ES-I3 (cell line): ENCODE data around the gene PSMB7.

Source experiments
- H3K36me3 ChIP-seq: 2 replicates; pipeline ENCODE4 v1.6.1; 2013; ENCODE audit warnings: mild to moderate bottlenecking, low read length, control low read depth, moderate library complexity; ENCODE audit not compliant: insufficient read depth
- H3K4me1 ChIP-seq: 2 replicates; pipeline ENCODE4 v1.6.1; 2013; ENCODE audit warnings: mild to moderate bottlenecking, control low read depth, low read length; ENCODE audit not compliant: insufficient read depth
- H3K9ac ChIP-seq: 2 replicates; pipeline ENCODE4 v1.6.1; 2013; ENCODE audit warnings: low read depth, mild to moderate bottlenecking, low read length, moderate library complexity
- H3K9me3 ChIP-seq: 2 replicates; pipeline ENCODE4 v1.6.1; 2013; ENCODE audit warnings: mild to moderate bottlenecking, low read length, moderate library complexity; ENCODE audit not compliant: control insufficient read depth, insufficient read depth

PSMB7 gene

DNA sequence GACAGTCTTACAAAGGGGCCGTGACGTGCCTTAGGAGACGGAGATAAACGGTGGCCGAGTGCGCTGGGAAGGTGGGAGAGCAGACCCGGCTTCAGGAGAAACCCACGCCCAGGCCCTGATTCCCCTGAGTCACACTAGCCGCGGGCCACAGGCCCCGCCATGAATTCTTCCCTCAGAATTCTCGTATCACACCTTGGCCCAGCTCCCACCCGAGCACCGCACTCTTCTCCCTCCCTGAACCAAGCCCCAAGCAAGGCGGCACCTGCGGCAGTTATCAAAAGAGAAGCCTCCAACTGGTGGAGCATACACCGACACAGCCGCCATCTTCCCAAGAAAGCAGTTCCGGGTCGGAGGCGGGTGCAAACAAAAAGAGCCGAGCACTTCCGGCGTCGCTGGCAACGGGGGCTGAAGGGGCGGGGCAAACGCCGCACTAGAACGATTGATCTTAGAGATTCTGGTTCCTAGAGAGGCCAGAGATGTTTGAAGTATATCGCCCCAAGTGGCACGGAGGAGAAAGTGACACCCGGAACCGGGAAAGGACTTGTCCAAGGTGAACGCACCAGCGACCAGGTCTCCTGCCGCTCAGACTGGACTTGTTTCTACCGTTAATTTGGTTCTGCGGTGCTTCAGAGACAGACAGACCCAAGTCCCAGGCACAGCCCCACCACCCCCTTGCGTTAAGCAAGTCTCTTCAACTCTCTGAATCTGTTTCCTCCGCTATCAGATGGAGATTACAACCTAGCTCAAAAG is at the start of gene PSMB7:
Gene PSMB7, minus strand, starts transcription at position 341 of the 750 bp plus-strand sequence. Its CDS starts 17 bp downstream, at position 324.
- no peaks in the 10 kb centered on the region for H3K9me3 ChIP-seq
- H3K36me3 ChIP-seq = peaks cover 24% of the 10 kb centered on the region
- peaks cover 5% of the 10 kb centered on the region; the same call in 1 of the 2 replicates for H3K4me1 ChIP-seq

DNA sequence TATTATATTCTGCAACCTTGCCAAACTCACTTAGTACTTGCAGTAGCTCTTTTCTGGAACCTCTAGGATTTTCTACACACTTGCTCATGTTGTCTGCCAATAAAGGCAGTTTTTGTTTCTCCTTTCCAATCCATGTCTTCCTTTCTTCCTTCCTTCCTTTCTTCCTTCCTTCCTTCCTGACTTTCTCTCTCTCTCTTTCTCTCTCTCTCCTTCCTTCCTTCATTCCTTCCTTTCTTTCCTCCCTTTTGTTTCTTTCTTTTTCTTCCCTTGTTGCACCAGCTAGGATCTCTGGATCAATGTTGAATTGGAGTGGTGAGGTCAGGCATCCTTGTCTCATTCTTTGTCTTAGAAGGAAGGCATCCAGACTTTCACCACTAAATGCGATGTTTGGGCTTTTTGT is 47.5 kb upstream of the PSMB7 start:
- H3K9me3 ChIP-seq = peaks cover 2% of the 10 kb centered on the region; the same call in 1 of the 2 replicates
- H3K4me1 ChIP-seq = no peaks in the 10 kb centered on the region
- H3K36me3 ChIP-seq = no peaks in the 10 kb centered on the region
- H3K9ac ChIP-seq = no peak overlapping the region

More for the DNA sequence above, at the start of gene PSMB7:
- peak within 1 kb of the TSS; percentile 99 for H3K9ac ChIP-seq

DNA sequence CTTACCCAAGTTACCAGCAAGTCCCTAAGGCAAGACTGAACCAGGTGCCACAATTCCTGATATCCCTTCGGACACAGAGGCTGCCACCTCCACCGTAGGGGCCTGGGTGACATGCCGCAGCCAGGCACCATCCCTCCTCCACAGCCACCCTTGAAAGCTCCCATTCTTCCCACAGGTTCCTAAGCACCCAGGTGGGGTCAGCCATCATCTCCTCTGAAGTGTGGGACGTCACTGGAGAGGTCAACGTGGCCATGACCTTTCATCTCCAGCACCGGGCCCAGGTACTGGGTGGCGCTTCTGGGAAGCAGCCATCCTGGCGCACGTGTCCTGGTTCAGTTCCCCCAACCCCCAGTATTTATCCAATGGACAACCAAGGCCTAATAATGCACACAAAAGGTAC is 43.2 kb upstream of the PSMB7 start:
- Histone ChIP-seq H3K36me3 (no peaks in the 10 kb centered on the region), H3K9me3 (peaks cover 2% of the 10 kb centered on the region; the same call in 1 of the 2 replicates), H3K4me1 (peaks cover 6% of the 10 kb centered on the region; the same call in 1 of the 2 replicates), H3K9ac (no peak overlapping the region)

DNA sequence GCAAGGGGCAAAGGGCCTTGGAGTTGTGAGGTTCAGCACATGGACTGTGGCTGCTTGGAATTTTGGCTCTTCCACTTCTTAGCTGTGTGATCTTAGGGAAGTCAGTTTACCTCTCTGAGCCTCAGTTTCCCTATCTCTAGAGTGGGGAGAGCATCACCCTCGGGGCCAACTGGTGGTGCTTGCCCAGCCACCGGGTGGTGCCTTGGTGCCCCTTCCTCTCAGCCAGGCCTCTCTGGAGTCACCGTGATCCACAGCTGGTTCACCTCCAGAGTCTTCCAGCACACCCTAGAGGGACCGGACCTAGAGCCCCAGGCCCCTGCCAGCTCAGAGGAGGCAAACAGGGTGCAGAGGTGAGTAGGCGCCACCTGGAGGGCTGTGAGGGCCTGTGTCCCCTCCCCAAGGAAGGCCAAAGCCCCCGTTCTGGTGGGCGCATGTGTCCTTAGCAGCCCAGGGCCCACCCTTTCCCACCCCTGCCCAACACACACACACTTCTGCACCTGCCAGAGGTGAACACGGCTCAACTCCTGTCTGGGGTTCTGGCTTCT is 42.7 kb upstream of the PSMB7 start:
- no peaks in the 10 kb centered on the region for H3K36me3 ChIP-seq
- peaks cover 6% of the 10 kb centered on the region; the same call in 1 of the 2 replicates for H3K4me1 ChIP-seq
- H3K9ac ChIP-seq = no peak overlapping the region
- H3K9me3 ChIP-seq = peaks cover 2% of the 10 kb centered on the region; the same call in 1 of the 2 replicates

DNA sequence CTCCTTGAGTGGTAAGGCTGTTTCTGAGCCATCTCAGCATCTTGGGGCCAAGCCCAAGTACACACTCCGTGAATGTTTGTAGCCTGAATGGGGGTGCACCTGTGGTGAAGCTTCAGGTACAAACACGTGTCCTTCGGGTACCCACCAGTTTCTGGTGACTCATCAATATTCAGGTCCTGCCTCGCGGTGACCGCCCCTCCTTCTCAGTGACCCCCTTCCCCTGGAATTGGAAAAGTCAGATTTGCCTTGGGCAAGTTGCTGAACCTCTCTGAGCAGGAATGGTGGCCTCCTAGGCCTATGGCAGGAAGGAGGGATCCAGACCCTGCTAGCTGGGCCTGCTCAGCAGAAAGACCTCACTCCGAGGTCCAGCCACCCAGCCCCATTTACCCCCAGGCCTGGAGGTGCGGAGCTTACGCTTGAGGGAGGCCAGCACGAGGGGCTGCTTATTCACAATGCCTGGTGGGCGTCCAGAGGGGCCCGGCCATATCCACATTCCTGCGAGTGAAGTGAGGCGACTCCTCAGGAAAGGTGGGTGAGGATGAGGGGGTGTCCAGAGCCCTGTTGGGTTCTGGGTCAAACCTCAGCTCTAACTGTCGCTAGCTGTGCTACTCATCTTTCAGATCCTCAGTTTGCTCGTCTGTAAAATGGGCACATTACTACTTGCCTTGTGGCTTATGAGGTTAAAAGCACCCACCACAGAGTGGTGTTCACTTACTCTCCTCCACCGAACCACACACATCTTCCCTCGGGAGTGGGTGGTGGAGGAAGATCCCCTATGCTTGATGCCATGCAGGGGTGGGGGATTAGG is 42.0 kb upstream of the PSMB7 start:
- Histone ChIP-seq H3K9me3 (peaks cover 2% of the 10 kb centered on the region; the same call in 1 of the 2 replicates), H3K9ac (no peak overlapping the region), H3K4me1 (peaks cover 6% of the 10 kb centered on the region; the same call in 1 of the 2 replicates), H3K36me3 (no peaks in the 10 kb centered on the region)

- H3K9ac ChIP-seq = no peak overlapping the region
- H3K36me3 ChIP-seq = no peaks in the 10 kb centered on the region
- H3K4me1 ChIP-seq = peaks cover 7% of the 10 kb centered on the region; the same call in 1 of the 2 replicates
- peaks cover 2% of the 10 kb centered on the region; the same call in 1 of the 2 replicates for H3K9me3 ChIP-seq
Measured at GRCh38 chr9:124456341-124457078, 41.3 kb upstream of the PSMB7 start.

DNA sequence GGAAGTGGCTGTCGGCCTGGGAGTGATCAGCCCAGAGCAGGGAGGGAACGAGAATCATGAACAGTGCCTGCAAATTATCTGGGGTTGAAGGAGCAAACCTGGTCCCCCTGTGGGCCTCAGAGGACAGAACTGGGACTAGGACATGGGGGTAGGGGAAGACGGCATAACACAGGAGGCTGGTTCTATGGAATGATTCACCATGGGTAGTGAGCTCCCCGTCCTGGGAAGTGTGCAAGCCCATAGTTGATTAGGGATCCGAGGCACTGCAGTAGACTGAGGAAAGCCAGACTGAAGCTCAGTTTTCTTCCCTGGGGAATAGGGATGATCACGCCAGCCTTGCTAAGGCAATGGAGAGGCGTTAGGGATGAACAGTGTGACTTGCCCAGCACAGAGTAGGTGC is 40.6 kb upstream of the PSMB7 start:
- H3K9ac ChIP-seq = no peak overlapping the region
- H3K4me1 ChIP-seq = peaks cover 13% of the 10 kb centered on the region
- H3K9me3 ChIP-seq = peaks cover 1% of the 10 kb centered on the region; the same call in 1 of the 2 replicates
- H3K36me3 ChIP-seq = no peaks in the 10 kb centered on the region

GRCh38 chr9:124454791-124455443 is 39.7 kb upstream of the PSMB7 start:
- Histone ChIP-seq H3K4me1 (peaks cover 15% of the 10 kb centered on the region), H3K9ac (no peak overlapping the region), H3K36me3 (no peaks in the 10 kb centered on the region), H3K9me3 (no peaks in the 10 kb centered on the region)

DNA sequence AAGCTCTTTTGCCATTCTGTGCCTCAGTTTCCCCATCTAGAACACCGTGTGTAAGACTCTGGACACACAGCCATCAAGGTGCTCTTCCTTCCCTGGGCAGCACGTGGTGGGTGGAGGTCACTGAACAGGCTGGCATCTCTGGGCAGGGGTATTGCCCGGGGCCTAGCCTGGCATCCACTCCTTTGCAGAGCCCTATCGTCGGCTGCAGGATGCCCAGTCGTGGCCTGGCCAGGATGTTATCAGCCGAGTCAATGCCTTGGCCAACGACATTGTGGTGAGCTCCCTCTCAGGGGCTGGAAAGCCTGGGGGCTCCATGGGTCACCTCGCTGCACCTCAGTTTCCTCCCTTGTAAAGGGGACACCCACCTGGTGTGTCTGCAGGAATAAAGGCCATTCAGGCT is 39.1 kb upstream of the PSMB7 start:
- Histone ChIP-seq H3K9me3 (no peaks in the 10 kb centered on the region), H3K4me1 (peaks cover 15% of the 10 kb centered on the region), H3K36me3 (no peaks in the 10 kb centered on the region), H3K9ac (no peak overlapping the region)

DNA sequence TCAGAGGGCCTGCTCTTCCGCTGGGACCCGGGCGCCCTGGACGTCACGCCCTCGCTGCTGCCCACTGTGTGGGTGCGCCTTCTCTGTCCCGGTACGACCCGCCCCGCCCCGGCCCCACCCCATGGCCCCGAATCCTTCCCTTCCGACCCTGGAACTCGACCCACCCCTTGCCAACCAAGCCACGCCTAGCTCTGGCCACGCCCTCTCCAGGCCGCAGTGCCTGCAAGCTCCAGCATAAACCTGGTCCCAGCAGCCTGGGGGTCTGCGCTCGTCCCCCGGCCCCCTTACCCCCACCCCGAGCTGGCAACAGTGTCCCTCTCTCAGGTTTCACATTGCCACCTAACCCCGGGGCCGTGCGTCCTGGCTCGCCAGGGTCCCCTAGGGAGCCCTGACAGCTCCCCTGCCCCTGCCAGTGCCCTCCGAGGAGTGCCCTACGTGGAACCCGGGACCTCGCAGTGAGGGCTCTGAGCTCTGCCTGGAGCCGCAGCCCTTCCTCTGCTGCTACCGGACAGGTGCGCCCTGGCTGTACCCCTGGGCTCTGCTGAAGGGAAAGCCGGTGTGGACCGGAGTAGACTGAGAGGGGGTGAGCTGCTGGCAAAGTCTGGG is 38.4 kb upstream of the PSMB7 start:
- Histone ChIP-seq H3K9ac (peak overlapping the region; percentile 44; the same call in 1 of the 2 replicates), H3K9me3 (no peaks in the 10 kb centered on the region), H3K36me3 (no peaks in the 10 kb centered on the region), H3K4me1 (peaks cover 15% of the 10 kb centered on the region)

GRCh38 chr9:124452841-124453585 is 37.8 kb upstream of the PSMB7 start:
- Histone ChIP-seq H3K9me3 (no peaks in the 10 kb centered on the region), H3K9ac (peak overlapping the region; percentile 44; the same call in 1 of the 2 replicates), H3K4me1 (peaks cover 15% of the 10 kb centered on the region), H3K36me3 (no peaks in the 10 kb centered on the region)

DNA sequence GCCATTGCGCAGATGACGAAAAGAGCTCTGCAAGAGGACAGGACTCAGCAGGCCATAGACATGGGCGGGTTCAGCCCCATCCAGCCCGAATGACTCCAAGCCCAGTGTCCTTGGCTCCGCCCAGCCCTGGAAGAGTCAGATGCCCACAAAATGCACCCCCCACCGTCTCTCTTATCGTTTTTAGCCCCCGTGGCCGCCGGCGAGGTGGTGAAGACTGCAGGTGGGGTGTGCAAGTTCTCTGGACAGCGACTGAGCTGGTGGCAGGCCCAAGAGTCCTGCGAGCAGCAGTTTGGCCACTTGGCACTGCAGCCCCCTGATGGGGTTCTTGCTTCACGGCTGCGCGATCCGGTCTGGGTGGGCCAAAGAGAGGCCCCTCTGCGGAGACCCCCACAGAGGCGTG is 37.1 kb upstream of the PSMB7 start:
- Histone ChIP-seq H3K36me3 (no peaks in the 10 kb centered on the region), H3K9ac (no peak overlapping the region)

More for the DNA sequence above, 37.1 kb upstream of the PSMB7 start:
- no peaks in the 10 kb centered on the region for H3K9me3 ChIP-seq
- peaks cover 15% of the 10 kb centered on the region for H3K4me1 ChIP-seq
